IPS-18c (cell line): ENCODE data around the gene FOXA1.

Experiments used
- H3K4me3 ChIP-seq: 2 replicates; pipeline ENCODE4 v1.7.0; 2013; ENCODE audit warnings: low read depth, mild to moderate bottlenecking, low read length, moderate library complexity; ENCODE audit not compliant: insufficient read depth
- H3K9me3 ChIP-seq: one replicate; pipeline ENCODE4 v1.6.1; 2013; ENCODE audit warnings: mild to moderate bottlenecking, low read length, moderate library complexity; ENCODE audit not compliant: control insufficient read depth, insufficient read depth

The FOXA1 gene

GRCh38 chr14:37593511-37594237 lies 1.4 kb downstream of the FOXA1 start:
- Histone ChIP-seq H3K9me3 (peaks cover 2% of the 10 kb centered on the region), H3K4me3 (no peak overlapping the region)

- Histone ChIP-seq H3K9me3 (peaks cover 2% of the 10 kb centered on the region), H3K4me3 (peak overlapping the region; percentile 16; the same call in 1 of the 2 replicates)
Measured at GRCh38 chr14:37592482-37593408, 2.3 kb downstream of the FOXA1 start.

GRCh38 chr14:37591941-37592481 lies 3.0 kb downstream of the FOXA1 start:
- Histone ChIP-seq H3K9me3 (peaks cover 2% of the 10 kb centered on the region), H3K4me3 (peak overlapping the region; percentile 16; the same call in 1 of the 2 replicates)

GRCh38 chr14:37591311-37591940 lies 3.6 kb downstream of the FOXA1 start:
- H3K9me3 ChIP-seq = peaks cover 2% of the 10 kb centered on the region
- no peak overlapping the region; the same call in 1 of the 2 replicates for H3K4me3 ChIP-seq

- H3K4me3 ChIP-seq = no peak overlapping the region
- peaks cover 2% of the 10 kb centered on the region for H3K9me3 ChIP-seq
Measured at GRCh38 chr14:37590428-37591139, 4.5 kb downstream of the FOXA1 start.

GRCh38 chr14:37589715-37590427 lies 5.2 kb downstream of the FOXA1 start:
- no peak overlapping the region for H3K4me3 ChIP-seq
- peaks cover 2% of the 10 kb centered on the region for H3K9me3 ChIP-seq

- Histone ChIP-seq H3K9me3 (no peaks in the 10 kb centered on the region), H3K4me3 (no peak overlapping the region; the same call in 1 of the 2 replicates)
Measured at GRCh38 chr14:37588956-37589714, 5.9 kb downstream of the FOXA1 start.

- H3K9me3 ChIP-seq = no peaks in the 10 kb centered on the region
- peak overlapping the region; percentile 42 for H3K4me3 ChIP-seq
Measured at GRCh38 chr14:37588667-37588955, 6.4 kb downstream of the FOXA1 start.

GRCh38 chr14:37587881-37588666 lies 7.0 kb downstream of the FOXA1 start:
- Histone ChIP-seq H3K4me3 (peak overlapping the region; percentile 42), H3K9me3 (no peaks in the 10 kb centered on the region)

GRCh38 chr14:37587131-37587803 lies 7.8 kb downstream of the FOXA1 start:
- H3K4me3 ChIP-seq = peak overlapping the region; percentile 42; the same call in 1 of the 2 replicates

GRCh38 chr14:37586797-37587130 lies 8.3 kb downstream of the FOXA1 start:
- Histone ChIP-seq H3K4me3 (no peak overlapping the region), H3K9me3 (no peaks in the 10 kb centered on the region)

More at GRCh38 chr14:37587131-37587803, 7.8 kb downstream of the FOXA1 start:
- H3K9me3 ChIP-seq = no peaks in the 10 kb centered on the region

GRCh38 chr14:37585971-37586796 lies 8.9 kb downstream of the FOXA1 start:
- Histone ChIP-seq H3K9me3 (no peaks in the 10 kb centered on the region), H3K4me3 (no peak overlapping the region)

- no peak overlapping the region for H3K4me3 ChIP-seq
- H3K9me3 ChIP-seq = no peaks in the 10 kb centered on the region
Measured at GRCh38 chr14:37585101-37585511, 9.9 kb downstream of the FOXA1 start.
